ENCODE results near the gene TMEM147. TPM values are rescaled to one million over a fixed set of nuclear protein-coding genes. Genes with fewer than 3 reads are reported as not detected.

The TMEM147 gene, protein sequence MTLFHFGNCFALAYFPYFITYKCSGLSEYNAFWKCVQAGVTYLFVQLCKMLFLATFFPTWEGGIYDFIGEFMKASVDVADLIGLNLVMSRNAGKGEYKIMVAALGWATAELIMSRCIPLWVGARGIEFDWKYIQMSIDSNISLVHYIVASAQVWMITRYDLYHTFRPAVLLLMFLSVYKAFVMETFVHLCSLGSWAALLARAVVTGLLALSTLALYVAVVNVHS
- total RNA-seq: 100 to 1,000 TPM; 186 to 202 (median 188) TPM

DNA sequence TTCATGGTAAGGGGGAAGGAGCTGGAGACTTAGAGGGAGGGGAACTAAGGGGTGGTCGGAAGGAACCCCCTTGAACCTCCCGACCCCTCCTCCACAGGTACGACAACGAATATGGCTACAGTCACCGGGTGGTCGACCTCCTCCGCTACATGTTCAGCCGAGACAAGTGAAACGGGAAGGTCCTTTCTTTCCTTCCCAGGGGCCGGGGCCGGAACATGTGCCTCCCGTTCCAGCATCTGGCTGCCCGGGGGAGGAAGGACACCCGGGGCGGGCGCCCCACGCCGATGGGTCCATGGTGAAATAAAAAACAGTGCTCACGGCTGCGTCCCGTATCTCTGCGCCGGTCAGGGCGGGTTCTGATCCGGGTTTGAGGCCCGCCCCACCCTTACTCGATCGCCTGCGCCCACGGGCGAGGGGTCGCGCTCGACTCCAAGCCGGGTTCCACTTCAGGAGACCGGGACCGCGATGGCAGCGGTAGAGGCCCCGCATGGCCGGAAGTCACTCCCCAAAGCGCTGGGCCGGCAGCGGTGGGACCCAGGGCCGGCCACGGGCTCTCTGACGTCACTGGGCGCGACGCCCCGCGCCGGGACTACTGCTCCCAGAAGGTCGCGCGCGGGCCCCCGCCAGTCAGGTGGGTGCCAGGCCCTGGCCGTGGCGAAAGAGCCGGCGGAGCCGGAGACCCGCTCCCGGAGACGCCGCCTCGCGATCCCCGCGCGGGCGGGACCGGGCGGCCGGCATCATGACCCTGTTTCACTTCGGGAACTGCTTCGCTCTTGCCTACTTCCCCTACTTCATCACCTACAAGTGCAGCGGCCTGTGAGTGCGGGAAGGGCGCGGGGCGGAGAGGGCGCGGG is at the start of gene TMEM147:
TMEM147 (plus strand) TSS at position 626 of the 854 bp plus-strand sequence; CDS start at position 740, 114 bp downstream.
- no peaks in the 10 kb centered on the region for H3K9me3 ChIP-seq
- H3K27ac ChIP-seq: peak within 1 kb of the TSS; percentile 34 to 80 (median 75)
- no peaks in the 10 kb centered on the region for H3K27me3 ChIP-seq
- TF ChIP-seq, protein P1, sequence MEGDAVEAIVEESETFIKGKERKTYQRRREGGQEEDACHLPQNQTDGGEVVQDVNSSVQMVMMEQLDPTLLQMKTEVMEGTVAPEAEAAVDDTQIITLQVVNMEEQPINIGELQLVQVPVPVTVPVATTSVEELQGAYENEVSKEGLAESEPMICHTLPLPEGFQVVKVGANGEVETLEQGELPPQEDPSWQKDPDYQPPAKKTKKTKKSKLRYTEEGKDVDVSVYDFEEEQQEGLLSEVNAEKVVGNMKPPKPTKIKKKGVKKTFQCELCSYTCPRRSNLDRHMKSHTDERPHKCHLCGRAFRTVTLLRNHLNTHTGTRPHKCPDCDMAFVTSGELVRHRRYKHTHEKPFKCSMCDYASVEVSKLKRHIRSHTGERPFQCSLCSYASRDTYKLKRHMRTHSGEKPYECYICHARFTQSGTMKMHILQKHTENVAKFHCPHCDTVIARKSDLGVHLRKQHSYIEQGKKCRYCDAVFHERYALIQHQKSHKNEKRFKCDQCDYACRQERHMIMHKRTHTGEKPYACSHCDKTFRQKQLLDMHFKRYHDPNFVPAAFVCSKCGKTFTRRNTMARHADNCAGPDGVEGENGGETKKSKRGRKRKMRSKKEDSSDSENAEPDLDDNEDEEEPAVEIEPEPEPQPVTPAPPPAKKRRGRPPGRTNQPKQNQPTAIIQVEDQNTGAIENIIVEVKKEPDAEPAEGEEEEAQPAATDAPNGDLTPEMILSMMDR (IDR thresholded peaks at IDR 0.05): no peak
- TF ChIP-seq POLR2A (IDR thresholded peaks at IDR 0.05): peak in 1 of 2 donors; percentile 78
- intact Hi-C loops (cut with DNase I): loop anchor here (5.0 kb wide), 2 partner anchors 47 to 172 kb away; partner anchors contain the start of gene KMT2B
- 1 to 2% methylated on average over 22 to 43 of the region's 85 CpGs for WGBS, 2 donors
- H3K36me3 ChIP-seq: no peaks in the 10 kb centered on the region
- peaks cover 23 to 41% of the 10 kb centered on the region in 2 donors for H3K4me1 ChIP-seq
- H3K4me3 ChIP-seq (replicated peaks in 1 of 3): peak within 1 kb of the TSS; percentile 75 to 88 (median 76)
- peak; percentile 95 for DNase-seq

DNA sequence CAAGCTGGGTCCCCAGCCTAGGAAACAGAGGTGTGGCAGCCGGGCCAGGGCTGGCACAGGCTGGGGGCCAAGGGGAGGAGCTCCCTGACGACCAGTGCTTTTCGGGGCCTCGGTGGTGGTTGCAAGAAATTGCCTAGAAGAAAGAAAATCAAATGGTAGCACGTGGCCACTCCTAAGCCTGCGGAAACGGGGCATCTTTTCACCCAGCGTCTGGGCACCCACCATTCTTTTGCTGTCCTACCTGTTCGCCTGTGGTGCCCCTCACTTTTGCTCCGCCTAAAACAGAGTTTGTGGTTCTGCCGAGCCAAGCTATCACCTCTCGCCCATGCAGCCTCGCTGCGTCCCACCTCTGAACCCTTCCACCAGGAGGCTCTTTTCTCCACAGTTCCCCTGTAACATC is 48.0 kb upstream of the TMEM147 start:
- TF ChIP-seq, protein P1 (IDR thresholded peaks at IDR 0.05): no peak
- no peak for TF ChIP-seq POLR2A (IDR thresholded peaks at IDR 0.05)
- peaks cover 0 to 9% of the 10 kb centered on the region in 2 donors for H3K4me1 ChIP-seq
- intact Hi-C loops (cut with DNase I): no loop called here
- no peak overlapping the region for H3K4me3 ChIP-seq (replicated peaks in 1 of 3)
- no peaks in the 10 kb centered on the region for H3K9me3 ChIP-seq
- WGBS, 2 donors: 83 to 87% methylated on average over 14 of the region's 14 CpGs
- no peaks in the 10 kb centered on the region for H3K27me3 ChIP-seq
- no peak for DNase-seq
- H3K27ac ChIP-seq: no peak overlapping the region
- peaks cover 8 to 9% of the 10 kb centered on the region in 2 donors for H3K36me3 ChIP-seq

DNA sequence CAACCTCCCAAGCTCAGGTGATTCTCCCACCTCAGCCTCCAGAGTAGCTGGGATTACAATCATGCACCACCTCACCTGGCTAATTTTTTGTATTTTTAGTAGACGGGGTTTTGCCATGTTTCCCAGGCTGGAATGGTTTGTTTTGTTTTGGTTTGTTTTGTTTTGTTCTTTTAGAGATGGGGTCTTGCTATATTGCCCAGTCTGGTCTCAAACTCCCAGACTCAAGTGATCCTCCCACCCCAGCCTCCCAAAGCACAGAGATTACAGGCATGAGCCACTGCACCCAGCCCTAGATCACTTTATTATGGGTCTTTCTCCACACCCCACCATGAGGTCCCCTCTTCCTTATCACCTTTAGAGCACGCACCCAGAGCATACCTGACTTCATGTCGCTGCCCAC is 47.2 kb upstream of the TMEM147 start:
- intact Hi-C loops (cut with DNase I): no loop called here
- DNase-seq: no peak
- 91% methylated on average over 3 of the region's 3 CpGs for WGBS, 2 donors
- Histone ChIP-seq H3K27me3 (no peaks in the 10 kb centered on the region), H3K9me3 (no peaks in the 10 kb centered on the region), H3K4me1 (peaks cover 0 to 9% of the 10 kb centered on the region in 2 donors), H3K27ac (no peak overlapping the region), H3K36me3 (peaks cover 8 to 9% of the 10 kb centered on the region in 2 donors), H3K4me3 (replicated peaks in 1 of 3) (no peak overlapping the region)
- TF ChIP-seq POLR2A (IDR thresholded peaks at IDR 0.05): no peak
- TF ChIP-seq, protein P1 (IDR thresholded peaks at IDR 0.05): no peak

DNA sequence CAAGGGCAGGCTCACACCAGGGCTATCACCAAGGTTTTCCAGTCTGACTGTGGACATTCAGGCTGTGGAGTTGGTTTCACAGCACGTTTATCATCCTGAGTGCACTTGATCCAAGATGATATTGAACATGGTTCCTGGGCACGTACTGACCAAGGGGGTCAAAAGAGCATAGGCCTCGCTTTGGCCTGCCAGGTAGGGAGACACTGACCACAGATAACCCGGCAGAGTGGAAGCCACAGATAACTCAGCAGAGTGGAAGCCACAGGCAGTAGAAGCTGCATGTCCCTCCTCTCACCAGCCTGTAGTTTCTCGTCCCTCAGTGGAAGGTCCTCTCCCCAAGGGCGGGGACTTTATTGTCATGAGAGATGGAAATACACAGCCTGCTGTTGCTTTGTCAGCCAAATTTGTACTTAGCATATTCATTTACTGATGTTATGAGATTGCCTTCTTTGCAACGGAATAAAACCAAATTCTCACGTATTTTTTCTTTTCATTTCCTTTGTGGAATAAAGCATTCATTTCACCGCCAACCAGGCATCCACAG is 46.4 kb upstream of the TMEM147 start:
- no peaks in the 10 kb centered on the region for H3K27me3 ChIP-seq
- H3K9me3 ChIP-seq: no peaks in the 10 kb centered on the region
- peaks cover 0 to 9% of the 10 kb centered on the region in 2 donors for H3K4me1 ChIP-seq
- intact Hi-C loops (cut with DNase I): no loop called here
- 73 to 82% methylated on average over 9 of the region's 9 CpGs for WGBS, 2 donors
- DNase-seq: no peak
- H3K36me3 ChIP-seq: peaks cover 8 to 9% of the 10 kb centered on the region in 2 donors
- H3K4me3 ChIP-seq (replicated peaks in 1 of 3): no peak overlapping the region
- no peak for TF ChIP-seq POLR2A (IDR thresholded peaks at IDR 0.05)
- TF ChIP-seq, protein P1 (IDR thresholded peaks at IDR 0.05): no peak
- H3K27ac ChIP-seq: no peak overlapping the region
